Neural cell (in vitro differentiated cells): ENCODE data around the gene SPOCK1. TPM values are rescaled to one million over a fixed set of nuclear protein-coding genes. Genes with fewer than 3 reads are reported as not detected.

Experiments used
- H2AFZ ChIP-seq: fragments of 200-600, 300-800 bp; sonication (generic), shearing (Covaris generic); 2 replicates; pipeline ENCODE4 v1.6.0; 2014; ENCODE audit warnings: low read depth, mild to moderate bottlenecking, antibody characterized with exemption, low read length, moderate library complexity
- H3F3A ChIP-seq: fragments of 200-600 bp; shearing (Covaris generic); 2 replicates; pipeline ENCODE4 v1.6.1; 2016; ENCODE audit warnings: mild to moderate bottlenecking, moderate library complexity, mixed read lengths, antibody characterized with exemption, low read length; ENCODE audit not compliant: insufficient read depth, poor library complexity, severe bottlenecking
- H3K27ac ChIP-seq: fragments of 200-600, 300-800 bp; sonication (generic), shearing (Covaris generic); 2 replicates; pipeline ENCODE4 v1.5.1; 2014; ENCODE audit warnings: mild to moderate bottlenecking, low read length, moderate library complexity
- H3K27me3 ChIP-seq: fragments of 300-800, 200-600 bp; sonication (generic), shearing (Covaris generic); 2 replicates; pipeline ENCODE4 v1.6.0; 2014; ENCODE audit warnings: mild to moderate bottlenecking, low read depth, low read length, moderate library complexity; ENCODE audit not compliant: insufficient read depth
- H3K36me3 ChIP-seq: fragments of 300-800, 200-600 bp; sonication (generic), shearing (Covaris generic); 2 replicates; pipeline ENCODE4 v1.5.1; 2014; ENCODE audit warnings: mild to moderate bottlenecking, antibody characterized with exemption, low read length, moderate library complexity; ENCODE audit not compliant: insufficient read depth
- H3K4me2 ChIP-seq: fragments of 300-800, 200-600 bp; sonication (generic), shearing (Covaris generic); 2 replicates; pipeline ENCODE4 v1.6.0; 2014; ENCODE audit warnings: mild to moderate bottlenecking, low read length
- H3K4me3 ChIP-seq: fragments of 300-800, 200-600 bp; sonication (generic), shearing (Covaris generic); 2 replicates; pipeline ENCODE4 v1.5.1; 2014; ENCODE audit warnings: mild to moderate bottlenecking, low read length, moderate library complexity
- H3K79me2 ChIP-seq: fragments of 200-600 bp; shearing (Covaris generic); replicated peaks from 2 replicates; pipeline ENCODE4 v1.6.0; 2014; ENCODE audit warnings: mild to moderate bottlenecking, low read length, moderate library complexity; ENCODE audit not compliant: insufficient read depth
- H3K9ac ChIP-seq: fragments of 300-800, 200-600 bp; sonication (generic), shearing (Covaris generic); 2 replicates; pipeline ENCODE4 v1.6.1; 2016; ENCODE audit warnings: mild to moderate bottlenecking, low read length, mixed read lengths
- H3K9me2 ChIP-seq: fragments of 200-600 bp; shearing (Covaris generic); 2 replicates; pipeline ENCODE4 v1.6.1; 2016; ENCODE audit warnings: mild to moderate bottlenecking, low read length, mixed read lengths; ENCODE audit not compliant: insufficient read depth
- H3K9me3 ChIP-seq: fragments of 200-600, 300-800 bp; sonication (generic), shearing (Covaris generic); 2 replicates; pipeline ENCODE4 v1.6.1; 2016; ENCODE audit warnings: mild to moderate bottlenecking, mixed run types, low read length, moderate library complexity, mixed read lengths
- H4K20me1 ChIP-seq: fragments of 200-600 bp; shearing (Covaris generic); 2 replicates; pipeline ENCODE4 v1.6.1; 2016; ENCODE audit warnings: mild to moderate bottlenecking, mixed run types; ENCODE audit not compliant: insufficient read depth
- EP300 ChIP-seq: fragments of 450-650 bp; conservative IDR thresholded peaks from 2 replicates; pipeline ENCODE4 v1.6.1; 2014; ENCODE audit warnings: antibody characterized with exemption, mild to moderate bottlenecking, moderate library complexity; ENCODE audit not compliant: poor library complexity, severe bottlenecking
- EZH2 ChIP-seq: fragments of 200-600, 300-800 bp; shearing (Covaris generic), sonication (generic); IDR thresholded peaks from 2 replicates; pipeline ENCODE4 v1.6.1; 2014; ENCODE audit warnings: antibody characterized with exemption, low read length, borderline replicate concordance, mild to moderate bottlenecking; ENCODE audit not compliant: insufficient read depth, poor library complexity, severe bottlenecking
- MXI1 ChIP-seq: fragments of 450-650 bp; conservative IDR thresholded peaks from 2 replicates; pipeline ENCODE4 v1.6.1; 2014; ENCODE audit warnings: antibody characterized with exemption, mild to moderate bottlenecking; ENCODE audit not compliant: poor library complexity, severe bottlenecking
- POLR2AphosphoS5 ChIP-seq: IDR thresholded peaks from 2 replicates; pipeline ENCODE4 v1.6.1; 2012
- RAD21 ChIP-seq: fragments of 450-650 bp; conservative IDR thresholded peaks from 2 replicates; pipeline ENCODE4 v1.6.1; 2014; ENCODE audit warnings: antibody characterized with exemption, mild to moderate bottlenecking, moderate library complexity
- SMC3 ChIP-seq: fragments of 450-650 bp; conservative IDR thresholded peaks from 2 replicates; pipeline ENCODE4 v1.6.1; 2014; ENCODE audit warnings: antibody characterized with exemption, mild to moderate bottlenecking, moderate library complexity; ENCODE audit not compliant: poor library complexity
- TAF1 ChIP-seq: IDR thresholded peaks from 2 replicates; pipeline ENCODE4 v1.6.1; 2012; ENCODE audit warnings: low read depth
- polyA plus RNA-seq: library from polyadenylated mRNA; depleted of rRNA; stranded (reverse); fragments of >200 nt; gene quantifications from 2 replicates; pipeline ENCODE4 v1.2.3, GENCODE V29; 2014
- TF ChIP-seq, protein P1 (sequence below): IDR thresholded peaks from 2 replicates; pipeline ENCODE4 v1.6.1; 2012; ENCODE audit warnings: borderline replicate concordance
- TF ChIP-seq, protein P2 (sequence below): fragments of 450-650 bp; IDR thresholded peaks from 2 replicates; pipeline ENCODE4 v1.5.1; 2014; ENCODE audit warnings: antibody characterized with exemption, mild to moderate bottlenecking, moderate library complexity; ENCODE audit not compliant: poor library complexity, severe bottlenecking

SPOCK1 gene
- polyA plus RNA-seq, 1 donor from 2014 or later, result 33.6 TPM

DNA sequence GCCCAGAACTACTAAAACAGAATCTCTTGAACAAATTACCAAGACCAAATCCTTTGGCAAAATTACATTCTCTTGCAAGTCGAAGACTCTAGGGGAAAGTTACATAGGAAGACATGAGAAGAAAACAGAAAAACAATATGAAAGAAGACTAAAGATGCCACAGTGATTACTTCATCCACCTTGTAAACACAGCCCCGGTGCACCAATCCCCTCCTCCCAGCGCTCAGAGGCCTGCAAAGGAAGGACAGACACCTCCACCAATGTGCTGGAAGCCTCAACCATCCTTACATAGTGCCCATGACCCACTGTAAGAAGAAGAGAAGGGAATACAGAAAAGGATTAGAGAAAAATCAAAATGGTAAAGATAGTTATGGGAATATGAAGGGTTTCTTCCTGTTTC, 218.5 kb downstream of the SPOCK1 start:
- Histone ChIP-seq H3K9me3 (no peaks in the 10 kb centered on the region), H3K27ac (no peak overlapping the region), H3K4me2 (no peak overlapping the region), H3K27me3 (no peaks in the 10 kb centered on the region), H3K4me3 (no peak overlapping the region), H3K36me3 (no peaks in the 10 kb centered on the region), H3K9me2 (no peaks in the 10 kb centered on the region), H3F3A (no peaks in the 10 kb centered on the region), H3K79me2 (no peaks in the 10 kb centered on the region), H4K20me1 (no peaks in the 10 kb centered on the region), H3K9ac (no peak overlapping the region), H2AFZ (no peak overlapping the region)
- TF ChIP-seq, protein P1, sequence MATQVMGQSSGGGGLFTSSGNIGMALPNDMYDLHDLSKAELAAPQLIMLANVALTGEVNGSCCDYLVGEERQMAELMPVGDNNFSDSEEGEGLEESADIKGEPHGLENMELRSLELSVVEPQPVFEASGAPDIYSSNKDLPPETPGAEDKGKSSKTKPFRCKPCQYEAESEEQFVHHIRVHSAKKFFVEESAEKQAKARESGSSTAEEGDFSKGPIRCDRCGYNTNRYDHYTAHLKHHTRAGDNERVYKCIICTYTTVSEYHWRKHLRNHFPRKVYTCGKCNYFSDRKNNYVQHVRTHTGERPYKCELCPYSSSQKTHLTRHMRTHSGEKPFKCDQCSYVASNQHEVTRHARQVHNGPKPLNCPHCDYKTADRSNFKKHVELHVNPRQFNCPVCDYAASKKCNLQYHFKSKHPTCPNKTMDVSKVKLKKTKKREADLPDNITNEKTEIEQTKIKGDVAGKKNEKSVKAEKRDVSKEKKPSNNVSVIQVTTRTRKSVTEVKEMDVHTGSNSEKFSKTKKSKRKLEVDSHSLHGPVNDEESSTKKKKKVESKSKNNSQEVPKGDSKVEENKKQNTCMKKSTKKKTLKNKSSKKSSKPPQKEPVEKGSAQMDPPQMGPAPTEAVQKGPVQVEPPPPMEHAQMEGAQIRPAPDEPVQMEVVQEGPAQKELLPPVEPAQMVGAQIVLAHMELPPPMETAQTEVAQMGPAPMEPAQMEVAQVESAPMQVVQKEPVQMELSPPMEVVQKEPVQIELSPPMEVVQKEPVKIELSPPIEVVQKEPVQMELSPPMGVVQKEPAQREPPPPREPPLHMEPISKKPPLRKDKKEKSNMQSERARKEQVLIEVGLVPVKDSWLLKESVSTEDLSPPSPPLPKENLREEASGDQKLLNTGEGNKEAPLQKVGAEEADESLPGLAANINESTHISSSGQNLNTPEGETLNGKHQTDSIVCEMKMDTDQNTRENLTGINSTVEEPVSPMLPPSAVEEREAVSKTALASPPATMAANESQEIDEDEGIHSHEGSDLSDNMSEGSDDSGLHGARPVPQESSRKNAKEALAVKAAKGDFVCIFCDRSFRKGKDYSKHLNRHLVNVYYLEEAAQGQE, result no peak
- TF ChIP-seq EP300 (no peak), RAD21 (no peak), TAF1 (no peak), POLR2AphosphoS5 (no peak), SMC3 (no peak), MXI1 (no peak), EZH2 (no peak)
- TF ChIP-seq, protein P2, sequence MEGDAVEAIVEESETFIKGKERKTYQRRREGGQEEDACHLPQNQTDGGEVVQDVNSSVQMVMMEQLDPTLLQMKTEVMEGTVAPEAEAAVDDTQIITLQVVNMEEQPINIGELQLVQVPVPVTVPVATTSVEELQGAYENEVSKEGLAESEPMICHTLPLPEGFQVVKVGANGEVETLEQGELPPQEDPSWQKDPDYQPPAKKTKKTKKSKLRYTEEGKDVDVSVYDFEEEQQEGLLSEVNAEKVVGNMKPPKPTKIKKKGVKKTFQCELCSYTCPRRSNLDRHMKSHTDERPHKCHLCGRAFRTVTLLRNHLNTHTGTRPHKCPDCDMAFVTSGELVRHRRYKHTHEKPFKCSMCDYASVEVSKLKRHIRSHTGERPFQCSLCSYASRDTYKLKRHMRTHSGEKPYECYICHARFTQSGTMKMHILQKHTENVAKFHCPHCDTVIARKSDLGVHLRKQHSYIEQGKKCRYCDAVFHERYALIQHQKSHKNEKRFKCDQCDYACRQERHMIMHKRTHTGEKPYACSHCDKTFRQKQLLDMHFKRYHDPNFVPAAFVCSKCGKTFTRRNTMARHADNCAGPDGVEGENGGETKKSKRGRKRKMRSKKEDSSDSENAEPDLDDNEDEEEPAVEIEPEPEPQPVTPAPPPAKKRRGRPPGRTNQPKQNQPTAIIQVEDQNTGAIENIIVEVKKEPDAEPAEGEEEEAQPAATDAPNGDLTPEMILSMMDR, result no peak

DNA sequence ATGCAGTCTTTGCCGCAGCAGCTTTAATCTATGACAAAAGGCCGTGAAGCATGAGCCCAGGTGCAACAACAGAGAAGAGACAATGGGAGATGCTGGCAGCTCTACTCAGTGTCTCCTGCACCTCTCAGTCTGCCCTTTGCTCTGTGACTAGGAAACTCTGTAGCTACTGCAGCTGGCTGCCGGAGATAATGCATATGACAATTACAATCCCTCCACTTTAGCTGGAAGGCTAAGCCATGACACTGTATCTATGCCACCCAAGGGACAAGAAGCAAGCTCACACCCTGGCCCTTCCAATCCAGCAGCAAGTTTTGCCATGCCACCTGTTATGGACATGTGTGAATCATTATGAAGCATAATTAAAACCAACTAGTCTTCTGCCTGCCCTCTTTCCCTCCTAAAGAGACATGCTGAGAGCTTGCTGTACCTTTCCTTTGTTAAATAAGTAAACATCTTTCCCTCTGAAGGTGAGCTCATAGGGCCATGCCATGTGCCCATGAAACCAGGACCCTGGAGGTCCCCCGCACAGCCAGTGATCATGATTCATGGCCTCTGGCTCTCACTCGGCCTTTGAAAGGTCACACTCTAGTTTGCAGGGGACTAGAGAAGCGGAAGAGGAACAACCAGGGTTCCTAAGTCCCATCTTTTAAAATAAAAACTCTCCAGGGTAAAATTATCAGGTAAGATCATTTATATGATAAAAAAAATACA, 219.4 kb downstream of the SPOCK1 start:
- Histone ChIP-seq H2AFZ (no peak overlapping the region), H3K9me2 (no peaks in the 10 kb centered on the region), H3K4me2 (no peak overlapping the region), H3K9ac (no peak overlapping the region), H3K27me3 (no peaks in the 10 kb centered on the region), H3F3A (no peaks in the 10 kb centered on the region), H4K20me1 (no peaks in the 10 kb centered on the region), H3K36me3 (no peaks in the 10 kb centered on the region), H3K27ac (no peak overlapping the region), H3K79me2 (no peaks in the 10 kb centered on the region), H3K9me3 (no peaks in the 10 kb centered on the region), H3K4me3 (no peak overlapping the region)
- TF ChIP-seq MXI1, result no peak
- no peak for TF ChIP-seq POLR2AphosphoS5
- TF ChIP-seq, protein P1, result no peak
- no peak for TF ChIP-seq SMC3
- TF ChIP-seq EZH2, result no peak
- no peak for TF ChIP-seq RAD21
- TF ChIP-seq, protein P2, result no peak
- no peak for TF ChIP-seq TAF1
- no peak for TF ChIP-seq EP300
